KBM-7 (cell line): ENCODE data around the gene MYO1E.

Source experiments
- DNase-seq: peaks from one replicate; pipeline ENCODE4 v3.0.0-alpha.2; 2015
- in situ Hi-C: fragments of 300-500 bp; cut with MboI; formaldehyde crosslinking; loops from 2 replicates; pipeline ENCODE4 v1.14.3; 2020; ENCODE audit warnings: low sequenced_read_pairs, low pct_unique_long_range_greater_than_20kb, mixed read lengths

Gene MYO1E

GRCh38 chr15:59251001-59251845, 121.4 kb downstream of the MYO1E start:
- no peak for DNase-seq
- in situ Hi-C loops: no loop called here

- in situ Hi-C loops: no loop called here
These were observed 122.4 kb downstream of the MYO1E start for GRCh38 chr15:59250249-59250648.

GRCh38 chr15:59249816-59250215, 122.9 kb downstream of the MYO1E start:
- DNase-seq: no peak
- in situ Hi-C loops: no loop called here

More at GRCh38 chr15:59250249-59250648, 122.4 kb downstream of the MYO1E start:
- DNase-seq: no peak

GRCh38 chr15:59247364-59247763, 125.3 kb downstream of the MYO1E start:
- DNase-seq: peak; percentile 54
- in situ Hi-C loops: no loop called here

GRCh38 chr15:59245559-59245958, 127.1 kb downstream of the MYO1E start:
- in situ Hi-C loops: no loop called here
- DNase-seq: no peak

- DNase-seq: no peak
- in situ Hi-C loops: no loop called here
These were observed 128.3 kb downstream of the MYO1E start for GRCh38 chr15:59244337-59244736.

GRCh38 chr15:59243622-59244021, 129.0 kb downstream of the MYO1E start:
- no peak for DNase-seq
- in situ Hi-C loops: no loop called here

GRCh38 chr15:59242649-59243048, 130.0 kb downstream of the MYO1E start:
- in situ Hi-C loops: no loop called here
- DNase-seq: no peak

GRCh38 chr15:59240036-59240435, 132.6 kb downstream of the MYO1E start:
- in situ Hi-C loops: no loop called here

GRCh38 chr15:59237924-59238331, 134.7 kb downstream of the MYO1E start:
- no peak for DNase-seq
- in situ Hi-C loops: no loop called here

More at GRCh38 chr15:59240036-59240435, 132.6 kb downstream of the MYO1E start:
- DNase-seq: no peak

- in situ Hi-C loops: no loop called here
- DNase-seq: peak; percentile 13
These were observed 135.4 kb downstream of the MYO1E start for GRCh38 chr15:59237119-59237855.

GRCh38 chr15:59236394-59236793, 136.3 kb downstream of the MYO1E start:
- in situ Hi-C loops: no loop called here
- no peak for DNase-seq

GRCh38 chr15:59232476-59232875, 140.2 kb downstream of the MYO1E start:
- in situ Hi-C loops: no loop called here
- no peak for DNase-seq

GRCh38 chr15:59230531-59231055, 142.1 kb downstream of the MYO1E start:
- no peak for DNase-seq
- in situ Hi-C loops: no loop called here

- in situ Hi-C loops: no loop called here
- no peak for DNase-seq
These were observed 143.2 kb downstream of the MYO1E start for GRCh38 chr15:59229453-59229852.

GRCh38 chr15:59229015-59229414, 143.7 kb downstream of the MYO1E start:
- DNase-seq: no peak
- in situ Hi-C loops: no loop called here

- in situ Hi-C loops: no loop called here
- DNase-seq: no peak
These were observed 145.7 kb downstream of the MYO1E start for GRCh38 chr15:59227021-59227420.

- DNase-seq: no peak
- in situ Hi-C loops: no loop called here
These were observed 148.2 kb downstream of the MYO1E start for GRCh38 chr15:59224474-59224873.

- in situ Hi-C loops: no loop called here
- no peak for DNase-seq
These were observed 148.9 kb downstream of the MYO1E start for GRCh38 chr15:59223736-59224135.

GRCh38 chr15:59222906-59223550, 149.6 kb downstream of the MYO1E start:
- DNase-seq: no peak
- in situ Hi-C loops: no loop called here
